ENCODE results near the gene TGFB3.
A peak's percentile ranks its signal among the peaks of the same experiment; 100 is the strongest.
"Not testable (repeated sequence)": the region's sequence is repeated elsewhere in the genome, so short reads cannot be mapped to it uniquely, and the experiment has no call there.

The TGFB3 gene

DNA sequence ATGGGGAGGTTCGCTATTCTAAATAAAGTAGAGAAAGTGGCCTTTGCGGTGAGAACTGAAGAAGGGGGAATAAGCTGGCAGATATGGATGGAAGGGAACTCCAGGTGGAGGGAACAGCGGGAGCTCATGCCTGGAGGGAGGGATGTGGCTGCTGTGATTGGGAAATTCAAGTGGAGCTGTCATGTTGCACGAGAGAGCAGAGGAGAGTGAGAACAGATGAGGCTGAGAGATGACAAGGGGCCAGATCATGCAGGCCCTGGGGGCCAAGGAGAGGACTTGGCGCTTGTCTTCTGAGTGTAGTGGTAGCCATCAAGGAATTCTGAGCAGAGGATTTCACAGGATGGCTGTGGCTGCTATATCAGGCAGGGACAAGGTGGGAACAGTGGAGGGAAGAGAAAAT is 35.0 kb downstream of the TGFB3 start:
- no peak for DNase-seq

DNA sequence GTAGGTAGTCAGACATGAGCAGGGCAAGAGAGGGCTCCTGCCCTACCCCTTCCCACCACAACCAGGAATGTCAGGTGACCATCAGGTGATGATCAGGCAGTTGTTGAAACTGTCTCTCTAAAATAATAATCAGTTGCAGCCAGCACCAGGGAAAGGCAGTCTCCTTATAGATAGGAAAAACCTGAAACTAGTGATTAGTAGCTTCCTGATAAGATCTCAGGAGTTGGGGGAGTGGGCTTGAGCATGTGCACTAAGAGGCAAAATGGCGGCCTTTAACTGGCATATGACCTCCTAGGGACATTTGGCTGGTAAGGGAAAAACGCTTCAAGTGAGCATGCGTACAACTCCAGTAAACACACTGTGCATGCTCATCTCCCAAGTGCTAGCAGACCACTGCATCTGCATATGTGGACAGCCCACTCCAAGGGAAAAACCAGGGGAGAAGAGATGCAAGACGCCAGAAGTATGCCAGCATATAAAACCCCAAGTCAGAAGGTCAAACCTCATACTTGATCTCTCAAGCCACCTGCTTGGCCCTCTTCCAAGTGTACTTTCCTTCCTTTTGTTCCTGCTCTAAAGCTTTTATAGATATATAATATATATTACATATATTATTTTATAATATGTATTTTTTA is 37.1 kb downstream of the TGFB3 start:
- DNase-seq: no peak

DNA sequence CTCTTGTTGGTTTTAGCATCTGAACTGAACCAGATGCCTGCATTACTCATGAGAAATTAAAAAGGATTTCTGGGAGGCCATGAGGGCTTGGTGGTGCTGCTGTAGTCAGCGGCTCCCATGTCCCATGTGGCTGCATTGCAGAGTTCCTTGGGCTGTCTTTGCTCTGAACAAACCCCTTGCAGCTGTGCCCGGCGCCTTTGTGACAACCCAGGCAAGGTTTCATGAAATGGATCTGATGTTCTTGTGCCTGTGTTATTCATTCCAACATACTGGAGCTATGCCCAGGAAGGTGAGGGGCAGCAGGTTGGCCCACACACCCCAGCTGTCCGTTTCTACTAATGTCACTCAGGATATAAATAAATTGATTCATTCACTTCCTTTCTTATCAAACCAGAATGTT is 40.8 kb downstream of the TGFB3 start:
- DNase-seq: peak; percentile 16

DNA sequence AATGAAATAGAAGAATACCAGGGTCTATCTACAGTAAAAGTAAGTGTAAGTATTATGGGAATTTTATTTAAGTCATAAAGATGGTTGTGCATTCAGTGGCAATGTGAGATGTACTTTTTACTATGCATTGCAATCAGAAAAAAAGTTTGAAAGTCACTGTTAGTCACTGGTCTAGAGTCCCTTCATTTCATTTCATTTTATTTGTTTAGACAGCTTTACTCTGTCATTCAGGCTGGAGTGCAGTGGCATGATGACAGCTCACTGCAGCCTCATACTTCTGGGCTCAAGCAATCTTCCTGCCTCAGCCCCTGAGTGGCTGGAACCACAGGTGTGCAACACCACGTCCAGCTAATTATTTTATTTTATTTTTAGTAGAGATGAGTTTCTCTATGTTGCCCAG is 42.6 kb downstream of the TGFB3 start:
- no peak for DNase-seq

DNA sequence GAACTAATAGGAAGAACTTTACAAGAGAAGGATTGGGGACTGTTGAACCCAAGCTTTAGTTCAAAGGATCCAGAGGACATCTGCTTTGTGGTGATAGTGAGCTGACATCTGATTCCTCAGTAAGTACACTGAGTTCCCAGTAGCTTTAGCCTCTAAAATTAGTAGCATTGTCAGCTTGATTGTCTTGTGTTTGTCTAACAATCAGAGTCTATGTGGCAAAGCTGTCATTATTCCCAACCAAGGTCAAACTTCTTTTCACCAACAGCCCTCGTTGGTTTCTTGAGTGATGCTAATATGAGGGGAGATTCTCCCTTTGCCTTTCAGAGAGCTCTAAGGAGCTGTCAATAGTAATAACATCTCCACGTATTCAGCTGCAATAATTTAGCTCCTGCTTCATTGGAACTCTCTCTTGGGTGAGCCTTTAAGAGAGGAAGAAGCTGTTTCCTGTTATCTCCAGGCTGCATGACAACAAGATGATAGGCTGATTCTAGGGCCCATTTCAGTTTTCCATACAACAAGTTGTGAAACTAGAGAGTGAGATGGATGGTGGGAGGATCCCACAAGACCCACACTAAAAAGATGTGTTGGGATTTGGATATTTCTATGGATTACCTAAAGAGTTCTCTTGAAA is 46.7 kb downstream of the TGFB3 start:
- no peak for DNase-seq

DNA sequence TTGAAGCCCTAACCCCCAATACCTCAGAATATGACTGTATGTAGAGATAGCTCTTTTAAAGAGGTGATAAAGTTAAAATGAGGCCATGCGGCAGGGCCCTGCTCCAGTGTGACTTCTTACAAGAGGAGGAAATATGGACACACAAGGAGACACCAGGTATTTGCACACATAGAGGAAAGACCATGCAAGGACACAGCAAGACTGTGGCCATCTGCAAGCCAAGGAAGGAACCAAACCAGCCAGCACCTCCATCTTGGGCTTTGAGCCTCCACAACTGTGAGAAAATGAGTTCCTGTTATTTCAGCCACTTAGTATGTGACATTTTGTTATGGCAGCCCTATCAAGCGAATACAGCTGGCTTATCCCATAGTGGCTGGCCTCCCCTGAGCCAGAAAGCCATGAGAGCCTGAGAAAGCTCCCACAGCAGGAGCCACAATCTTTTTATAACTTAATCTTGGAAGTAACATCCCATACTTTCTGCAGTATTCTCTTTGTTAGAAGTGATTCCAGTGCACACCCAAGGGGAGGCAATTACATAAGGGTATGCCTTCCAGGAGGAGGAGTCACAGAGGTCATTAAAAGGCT is 48.0 kb downstream of the TGFB3 start:
- DNase-seq: no peak

DNA sequence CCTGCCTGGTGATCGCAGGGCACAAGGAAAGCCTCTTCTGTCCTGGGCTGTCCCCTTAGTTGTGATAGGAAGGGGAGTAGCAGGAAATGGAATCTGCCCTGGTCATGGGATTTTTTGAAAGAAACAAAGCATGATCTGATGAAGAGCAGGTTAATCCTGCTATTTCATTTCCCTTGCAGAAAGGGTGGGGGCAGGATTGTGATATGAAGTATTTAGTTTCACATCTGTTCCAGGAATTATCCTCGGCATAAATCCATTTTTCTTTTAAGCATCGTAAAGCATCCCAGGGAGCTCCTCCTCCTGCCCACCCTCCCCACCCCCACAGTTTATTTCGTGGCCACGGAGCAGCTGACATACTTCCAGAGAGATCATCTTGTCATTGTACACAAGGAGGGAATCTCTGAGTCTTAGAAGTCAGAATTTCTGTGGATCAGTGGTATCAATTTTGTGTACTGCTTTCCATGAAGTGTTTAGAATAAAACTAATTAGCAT is 53.1 kb downstream of the TGFB3 start:
- peak; percentile 42 for DNase-seq

DNA sequence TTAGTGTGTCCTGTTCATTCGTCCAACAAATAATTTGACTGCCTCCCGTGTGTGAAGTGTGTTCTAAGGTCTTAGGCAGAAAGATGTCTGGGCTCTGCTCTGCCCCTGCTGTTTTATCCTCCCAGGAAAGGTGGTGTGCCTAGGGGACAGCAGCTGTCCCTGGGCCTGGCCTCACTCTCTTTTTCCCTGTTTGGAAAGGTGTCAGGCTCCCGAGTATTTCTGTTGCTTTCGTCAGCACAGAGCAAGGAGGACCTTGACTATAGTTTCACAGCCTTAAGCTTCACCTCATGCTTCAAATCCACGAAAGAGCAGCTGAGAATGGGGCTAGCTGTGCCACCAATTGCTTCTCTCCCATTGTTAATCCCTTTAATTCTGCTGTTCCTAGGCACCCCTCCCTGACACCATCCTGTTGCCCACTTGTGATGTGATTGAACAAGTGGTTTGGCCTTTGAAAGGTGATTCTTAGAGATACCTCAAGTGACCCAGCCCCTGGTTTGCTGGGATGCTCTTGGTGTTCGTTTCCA is 54.2 kb downstream of the TGFB3 start:
- no peak for DNase-seq

DNA sequence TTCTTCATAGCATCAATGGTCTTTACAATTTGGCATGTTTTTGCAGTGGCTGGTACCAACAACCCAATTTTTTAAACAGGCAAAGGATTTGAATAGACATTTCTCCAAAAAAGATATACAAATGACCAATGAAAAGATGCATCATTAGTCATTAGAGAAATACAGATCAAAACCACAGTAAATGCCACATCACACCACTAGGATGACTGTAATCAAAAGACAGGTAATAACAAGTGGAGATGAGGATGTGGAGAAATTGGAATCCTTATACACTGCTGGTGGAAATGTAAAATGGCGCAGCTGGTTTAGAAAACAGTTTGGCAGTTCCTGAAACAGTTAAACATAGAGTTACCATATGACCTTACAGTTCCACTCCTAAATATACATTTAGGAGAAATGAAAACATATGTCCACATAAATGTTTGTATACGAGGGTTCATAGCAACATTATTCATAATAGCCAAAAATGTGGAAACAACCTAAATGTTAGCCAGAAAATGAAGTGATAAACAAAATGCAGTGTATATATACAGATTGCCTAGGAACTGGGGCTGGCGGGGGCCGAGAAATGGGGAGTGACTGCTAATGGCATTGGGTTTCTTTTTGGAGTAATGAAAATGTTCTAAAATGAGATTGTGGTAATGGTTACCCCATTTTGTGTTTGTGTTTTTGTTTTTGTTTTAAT is 55.2 kb downstream of the TGFB3 start:
- no peak for DNase-seq

DNA sequence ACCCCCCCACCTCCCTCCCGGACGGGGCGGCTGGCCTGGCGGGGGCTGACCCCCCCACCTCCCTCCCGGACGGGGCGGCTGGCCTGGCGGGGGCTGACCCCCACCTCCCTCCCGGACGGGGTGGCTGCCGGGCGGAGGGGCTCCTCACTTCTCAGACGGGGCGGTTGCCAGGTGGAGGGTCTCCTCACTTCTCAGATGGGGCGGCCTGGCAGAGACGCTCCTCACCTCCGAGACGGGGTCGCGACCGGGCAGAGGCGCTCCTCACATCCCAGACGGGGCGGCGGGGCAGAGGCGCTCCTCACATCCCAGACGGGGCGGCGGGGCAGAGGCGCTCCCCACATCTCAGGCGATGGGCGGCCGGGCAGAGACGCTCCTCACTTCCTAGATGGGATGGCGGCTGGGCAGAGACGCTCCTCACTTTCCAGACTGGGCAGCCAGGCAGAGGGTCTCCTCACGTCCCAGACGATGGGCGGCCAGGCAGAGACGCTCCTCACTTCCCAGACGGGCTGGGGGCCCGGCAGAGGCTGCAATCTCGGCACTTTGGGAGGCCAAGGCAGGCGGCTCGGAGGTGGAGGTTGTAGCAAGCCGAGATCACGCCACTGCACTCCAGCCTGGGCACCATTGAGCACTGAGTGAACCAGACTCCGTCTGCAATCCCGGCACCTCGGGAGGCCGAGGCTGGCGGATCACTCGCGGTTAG is 56.5 kb downstream of the TGFB3 start:
- not testable (repeated sequence) for DNase-seq

DNA sequence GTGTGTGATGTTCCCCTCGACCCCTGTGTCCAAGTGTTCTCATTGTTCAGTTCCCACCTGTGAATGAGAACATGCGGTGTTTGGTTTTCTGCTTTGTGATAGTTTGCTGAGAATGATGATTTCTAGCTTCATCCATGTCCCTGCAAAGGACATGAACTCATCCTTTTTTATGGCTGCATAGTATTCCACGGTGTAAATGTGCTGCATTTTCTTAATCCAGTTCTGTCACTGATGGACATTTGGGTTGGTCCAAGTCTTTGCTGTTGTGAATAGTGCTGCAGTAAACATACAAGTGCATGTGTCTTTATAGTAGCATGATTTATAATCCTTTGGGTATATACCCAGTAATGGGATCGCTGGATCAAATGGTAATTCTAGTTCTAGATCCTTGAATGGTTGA is 61.4 kb downstream of the TGFB3 start:
- not testable (repeated sequence) for DNase-seq

DNA sequence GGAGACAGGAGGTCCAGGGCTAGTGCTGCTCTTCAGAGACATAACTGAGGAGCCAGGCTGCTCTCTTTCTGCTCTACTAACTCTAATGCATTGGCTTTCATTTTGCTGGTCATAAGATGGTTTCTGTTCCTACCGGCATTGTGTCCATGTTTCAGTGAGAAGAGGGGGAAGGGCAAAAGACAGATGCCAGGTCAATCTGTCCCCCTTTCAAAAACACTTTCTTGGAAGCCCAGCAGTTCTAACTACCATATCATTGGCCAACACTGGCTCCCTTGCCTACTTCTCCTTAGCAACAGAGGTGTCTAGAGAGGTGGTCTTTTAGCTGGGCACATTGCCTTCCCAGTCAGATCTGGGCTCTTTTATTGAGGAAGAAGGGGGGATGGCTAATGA is 63.9 kb downstream of the TGFB3 start:
- no peak for DNase-seq

DNA sequence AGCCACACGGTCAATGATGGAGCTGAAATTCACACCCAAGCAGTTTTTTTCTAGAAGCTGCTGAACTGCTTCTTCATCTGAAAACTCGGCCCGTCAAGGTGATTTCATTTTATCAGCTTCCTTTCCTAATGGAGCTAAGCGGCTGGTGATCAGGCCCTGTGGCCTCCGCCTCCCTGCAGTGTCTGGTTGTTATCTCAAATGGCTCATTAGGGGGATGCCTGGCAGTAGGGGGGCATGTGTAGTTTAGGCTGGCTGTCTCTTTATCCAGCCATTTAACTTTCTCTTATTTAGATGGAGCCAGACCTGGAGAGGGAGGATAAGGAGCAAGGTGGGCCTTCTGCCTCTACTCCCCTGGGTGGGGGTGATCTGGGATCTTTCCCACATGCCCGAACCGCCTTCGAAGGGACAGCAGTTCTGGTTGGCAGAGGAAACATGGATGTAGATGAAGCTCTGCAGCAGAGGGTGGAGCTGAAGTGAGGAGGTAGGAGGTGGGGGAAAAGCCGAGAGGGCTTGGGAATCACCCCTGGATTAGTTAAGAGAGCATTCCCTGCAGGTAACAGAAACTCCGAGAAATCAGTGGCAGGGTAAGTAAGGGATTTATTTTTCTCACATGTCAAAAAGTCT is 64.4 kb downstream of the TGFB3 start:
- DNase-seq: no peak

DNA sequence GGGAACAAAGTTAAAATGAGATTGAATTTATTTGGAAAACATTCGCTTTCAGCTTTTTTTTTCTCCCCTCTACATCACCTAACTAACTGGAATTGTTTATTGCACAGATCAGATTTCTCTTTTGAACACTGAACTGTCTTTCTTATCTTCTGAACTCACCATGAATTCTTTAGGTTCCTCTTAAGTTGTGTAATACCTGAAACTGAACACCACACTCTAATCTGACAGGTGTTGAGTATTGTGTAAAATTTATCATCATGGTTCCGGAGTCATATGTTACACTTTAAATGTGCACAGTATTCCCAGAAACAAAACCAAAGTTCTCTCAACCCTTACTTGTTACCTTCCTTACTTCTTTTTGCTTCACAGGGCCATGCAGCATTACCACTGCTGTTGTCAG is 66.8 kb downstream of the TGFB3 start:
- no peak for DNase-seq

DNA sequence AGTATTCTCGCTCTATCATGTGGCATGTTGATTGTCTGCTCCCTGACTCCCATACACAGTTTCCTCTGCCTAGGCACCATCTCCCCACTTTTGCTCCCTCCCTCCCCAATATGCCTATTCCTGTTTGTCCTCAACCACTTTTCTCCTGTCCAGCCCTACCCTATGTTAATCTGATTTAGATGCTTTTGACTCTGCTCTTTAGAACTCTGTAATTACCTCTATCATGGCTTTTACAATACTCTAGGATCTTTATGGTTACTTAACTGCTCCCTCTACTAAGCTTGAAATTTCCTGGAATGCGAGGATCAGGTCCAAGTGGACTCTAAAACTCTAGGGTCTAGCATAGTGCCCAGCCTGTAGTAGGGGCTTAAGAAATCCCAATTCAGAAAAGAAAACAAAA is 68.6 kb downstream of the TGFB3 start:
- DNase-seq: no peak

DNA sequence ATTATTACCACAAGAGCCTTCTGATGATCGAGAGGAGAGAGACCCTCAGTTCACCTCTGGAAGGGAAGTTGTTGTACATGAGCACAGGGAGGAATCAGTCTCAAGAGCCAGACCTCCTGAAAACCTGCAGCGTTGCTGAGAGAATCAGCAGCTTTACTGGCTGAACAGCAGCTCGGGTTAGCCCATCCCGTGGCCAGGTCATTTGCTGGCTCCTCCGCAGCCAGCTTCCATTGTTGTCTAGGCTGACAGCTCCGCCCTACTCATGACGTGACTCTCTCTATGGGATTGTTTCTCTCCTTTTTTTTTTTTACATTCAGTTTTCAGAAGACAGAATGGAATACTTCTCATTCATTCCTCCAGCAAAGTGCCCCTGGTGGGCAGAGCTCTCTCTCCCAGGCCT is 69.9 kb downstream of the TGFB3 start:
- DNase-seq: no peak

DNA sequence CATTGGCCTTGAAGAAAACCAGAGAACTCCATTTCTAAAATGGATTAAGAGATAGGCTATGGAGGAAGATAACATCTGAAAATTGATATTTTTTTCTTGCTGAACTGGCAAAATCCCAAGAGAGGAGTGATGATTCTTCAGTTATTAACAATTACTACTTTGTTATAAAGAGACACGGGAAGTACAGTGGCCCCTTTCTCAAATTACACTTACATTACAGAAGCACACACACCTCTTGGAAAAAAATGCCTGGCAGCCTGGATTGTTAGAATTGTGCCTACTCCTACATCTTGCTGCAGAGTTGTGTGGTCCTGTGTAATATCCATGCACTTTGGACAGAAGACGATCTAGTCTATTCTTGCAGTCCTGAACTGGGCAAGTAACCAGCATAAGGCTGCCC is 71.7 kb downstream of the TGFB3 start:
- no peak for DNase-seq

DNA sequence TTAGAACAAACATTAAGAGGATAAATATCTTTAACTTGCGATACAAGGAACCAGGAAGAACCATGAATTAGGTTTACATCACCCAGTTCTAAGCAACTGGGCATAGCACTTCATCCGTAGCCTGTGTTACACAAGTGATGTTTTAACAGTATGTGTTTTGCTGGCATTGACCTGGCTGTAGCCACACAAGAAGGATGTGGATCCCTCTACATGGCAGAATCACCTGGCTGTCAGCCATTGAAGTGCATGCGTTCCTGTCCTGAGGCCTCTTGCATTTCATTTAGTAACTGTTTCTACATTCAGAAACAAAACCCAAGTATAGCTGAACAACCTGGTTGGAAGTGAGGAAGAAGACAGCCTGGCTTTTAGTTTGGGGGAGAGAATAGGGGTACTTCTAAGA is 72.2 kb downstream of the TGFB3 start:
- DNase-seq: no peak

Measured in NCI-H1694 treated with DMSO at 0.1 percent for 48 hours (cell line).